ENCODE measurements around the gene KANK2.

GRCh38 chr19:11173516-11174155 is 23.7 kb downstream of the KANK2 start:
- TF ChIP-seq CTCF (conservative IDR thresholded peaks at IDR 0.05 in 1 of 2, IDR thresholded peaks at IDR 0.05 in 1 of 2; ENCODE audit: extremely low read depth in 1 of 2, insufficient read depth in 1 of 2, low read depth in 1 of 2, low read length in 2 of 2) (no peak), EZH2 (IDR thresholded peaks at IDR 0.05; ENCODE audit: borderline replicate concordance, low read length) (no peak)

Measured in mammary epithelial cell (primary cell).